GM12875 (cell line): ENCODE measurements around the gene TRIM6.
"Not testable (repeated sequence)": the region's sequence is repeated elsewhere in the genome, so short reads cannot be mapped to it uniquely, and the experiment has no call there.

Experiments used
- H3K4me3 ChIP-seq: one replicate; pipeline ENCODE4 v1.5.1; 2011; ENCODE audit warnings: low read depth, low read length, control low read depth
- CTCF ChIP-seq: IDR thresholded peaks from 2 replicates; pipeline ENCODE4 v1.5.1; 2011; ENCODE audit warnings: low read depth, mild to moderate bottlenecking, control low read depth, inconsistent platforms, low read length, moderate library complexity, borderline replicate concordance; ENCODE audit not compliant: insufficient read depth

TRIM6 gene

GRCh38 chr11:5591613-5592012 lies 4.8 kb upstream of the TRIM6 start:
- H3K4me3 ChIP-seq: no peak overlapping the region
- no peak for TF ChIP-seq CTCF

GRCh38 chr11:5592615-5593014 lies 3.8 kb upstream of the TRIM6 start:
- H3K4me3 ChIP-seq: no peak overlapping the region
- TF ChIP-seq CTCF: no peak

- H3K4me3 ChIP-seq: no peak overlapping the region
Observed at GRCh38 chr11:5593146-5593545, 3.3 kb upstream of the TRIM6 start.

GRCh38 chr11:5597953-5598352 lies 1.5 kb downstream of the TRIM6 start:
- no peak for TF ChIP-seq CTCF
- H3K4me3 ChIP-seq: no peak overlapping the region

More at GRCh38 chr11:5593146-5593545, 3.3 kb upstream of the TRIM6 start:
- no peak for TF ChIP-seq CTCF

GRCh38 chr11:5600374-5600851 lies 4.0 kb downstream of the TRIM6 start:
- TF ChIP-seq CTCF: peak; percentile 88

GRCh38 chr11:5602791-5603190 lies 6.4 kb downstream of the TRIM6 start:
- H3K4me3 ChIP-seq: not testable (repeated sequence)

More at GRCh38 chr11:5600374-5600851, 4.0 kb downstream of the TRIM6 start:
- H3K4me3 ChIP-seq: no peak overlapping the region

GRCh38 chr11:5603326-5603725 lies 6.9 kb downstream of the TRIM6 start:
- no peak overlapping the region for H3K4me3 ChIP-seq
- TF ChIP-seq CTCF: no peak

GRCh38 chr11:5604896-5605295 lies 8.5 kb downstream of the TRIM6 start:
- H3K4me3 ChIP-seq: no peak overlapping the region
- TF ChIP-seq CTCF: no peak
